ENCODE measurements around the gene PPP1R16B.

Gene PPP1R16B

GRCh38 chr20:38828514-38829295, 23.2 kb downstream of the PPP1R16B start:
- DNase-seq, result no peak

DNA sequence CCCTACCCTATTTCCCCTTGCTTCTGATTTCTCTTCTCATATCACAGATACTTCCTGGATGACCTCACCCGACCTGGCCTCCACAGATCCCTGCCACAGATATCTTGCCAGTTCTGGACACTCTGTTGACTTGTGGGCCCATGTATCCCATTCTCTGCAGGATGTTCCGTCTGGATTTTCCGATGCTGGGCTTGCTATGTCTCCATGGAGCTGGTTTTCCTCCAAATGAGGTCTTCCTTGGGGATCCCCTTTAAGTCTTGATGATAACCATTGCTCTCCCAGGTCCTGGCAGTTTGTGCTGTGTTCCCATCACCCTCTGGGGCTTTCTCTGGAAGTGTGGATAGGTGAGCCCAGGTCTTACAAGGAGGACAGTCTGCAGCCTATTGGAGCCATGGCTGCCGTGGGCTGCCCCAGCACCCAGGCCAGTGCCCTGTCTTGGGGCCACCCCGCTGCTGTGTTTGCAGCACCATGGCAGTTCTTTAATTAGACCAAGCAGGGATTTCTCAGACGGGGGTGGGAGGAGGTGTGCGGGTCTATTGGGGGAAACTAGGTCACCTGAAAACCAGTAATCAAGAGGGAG, 23.9 kb downstream of the PPP1R16B start:
- no peak for DNase-seq

DNA sequence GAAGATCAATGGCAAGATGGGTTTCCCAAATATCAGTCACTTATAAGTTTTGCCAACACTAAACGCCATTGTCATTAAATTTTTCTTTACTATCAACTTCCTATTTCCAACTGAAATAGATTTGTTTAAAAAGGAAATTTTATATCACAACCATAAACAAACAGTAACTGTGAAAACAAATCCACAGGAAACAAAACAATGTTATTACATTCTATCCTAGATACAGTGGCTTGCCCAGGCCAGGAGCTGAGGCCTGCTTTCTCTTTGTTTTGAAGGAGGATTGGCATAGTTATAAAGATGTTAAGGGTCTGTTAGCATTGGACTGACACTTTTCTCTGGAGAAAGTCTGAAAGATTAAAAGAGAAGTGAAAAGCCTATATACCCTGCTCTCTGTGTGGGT, 24.9 kb downstream of the PPP1R16B start:
- DNase-seq, result no peak

DNA sequence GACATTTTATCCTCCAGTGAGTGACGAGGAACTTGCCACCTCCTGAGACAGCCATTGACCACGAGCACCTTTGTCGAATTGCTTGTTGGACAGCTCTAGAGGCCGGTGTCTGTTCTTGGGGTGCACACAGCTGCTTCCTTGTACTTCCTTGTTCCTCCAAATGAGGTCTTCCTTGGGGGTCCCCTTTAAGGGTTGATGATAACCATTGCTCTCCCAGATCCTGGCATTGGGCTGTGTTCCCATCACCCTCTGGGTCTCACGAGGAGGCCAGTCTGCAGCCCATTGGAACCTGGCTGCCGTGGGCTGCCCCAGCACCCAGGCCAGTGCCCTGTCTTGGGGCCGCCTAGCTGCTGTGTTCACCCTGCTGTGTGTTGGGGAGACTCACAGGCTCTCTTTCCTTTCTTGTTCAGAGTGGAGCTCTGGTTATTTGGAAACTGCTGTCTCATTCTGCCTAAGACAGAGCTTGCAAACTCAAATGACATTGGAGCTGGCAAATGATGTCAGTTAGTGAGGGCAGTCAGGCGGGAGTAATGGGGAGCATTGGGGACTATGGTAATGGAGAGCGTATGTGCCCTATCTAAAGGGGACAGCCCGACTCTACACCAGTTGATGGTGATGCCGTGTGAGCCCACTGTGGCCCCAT, 25.7 kb downstream of the PPP1R16B start:
- DNase-seq, result no peak

GRCh38 chr20:38831995-38832620, 26.6 kb downstream of the PPP1R16B start:
- DNase-seq, result no peak

DNA sequence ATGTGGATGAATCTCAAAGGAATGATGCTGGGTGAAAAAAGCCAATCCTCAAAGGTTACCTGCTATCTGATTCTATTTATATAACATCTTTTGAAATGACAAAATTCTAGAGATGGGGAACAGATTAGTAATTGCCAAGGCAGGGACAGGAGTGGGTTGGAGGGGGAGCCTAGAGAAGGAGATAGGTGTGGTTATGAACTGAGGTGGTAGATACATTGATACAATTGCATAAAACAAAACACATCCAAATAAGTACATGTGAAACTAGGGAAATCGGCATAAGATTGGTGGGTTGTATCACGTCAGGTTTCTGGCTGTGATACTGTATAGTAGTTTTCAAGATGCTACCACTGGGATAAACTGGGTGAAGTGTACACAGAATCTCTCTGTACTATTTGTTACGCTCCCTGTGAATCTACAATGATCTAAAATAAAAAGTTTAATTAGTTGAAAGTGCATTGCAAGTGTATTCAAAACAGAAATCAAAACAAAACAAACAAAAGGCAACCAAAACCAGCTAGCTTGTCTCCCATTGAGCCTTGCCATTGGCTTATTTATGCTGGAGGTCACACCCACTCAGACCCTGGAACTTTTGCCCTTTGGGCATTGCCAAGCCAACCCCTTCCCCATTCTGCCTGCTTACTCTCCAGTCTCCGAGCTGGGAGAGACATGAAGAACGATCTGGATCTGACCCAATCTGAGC, 27.8 kb downstream of the PPP1R16B start:
- peak; percentile 34 for DNase-seq

DNA sequence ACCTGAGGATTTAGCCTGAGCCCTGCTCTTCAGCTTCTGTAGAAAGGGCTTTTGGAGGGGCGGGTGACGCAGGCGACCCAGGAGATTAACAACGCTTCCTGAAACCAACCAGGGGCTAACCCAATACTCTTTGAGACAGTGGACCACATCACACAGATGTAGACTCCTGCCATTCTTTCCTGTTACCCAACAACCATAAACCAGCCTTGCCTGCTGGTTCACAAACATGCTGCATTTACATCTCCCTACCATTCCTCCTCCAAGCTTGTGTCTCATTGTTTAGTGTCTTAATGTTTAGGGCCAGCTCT, 28.3 kb downstream of the PPP1R16B start:
- DNase-seq, result peak; percentile 54

- DNase-seq, result no peak
These were observed 29.4 kb downstream of the PPP1R16B start for GRCh38 chr20:38834868-38835267.

- DNase-seq, result no peak
These were observed 30.3 kb downstream of the PPP1R16B start for GRCh38 chr20:38835792-38836191.

- no peak for DNase-seq
These were observed 31.5 kb downstream of the PPP1R16B start for GRCh38 chr20:38836991-38837390.

DNA sequence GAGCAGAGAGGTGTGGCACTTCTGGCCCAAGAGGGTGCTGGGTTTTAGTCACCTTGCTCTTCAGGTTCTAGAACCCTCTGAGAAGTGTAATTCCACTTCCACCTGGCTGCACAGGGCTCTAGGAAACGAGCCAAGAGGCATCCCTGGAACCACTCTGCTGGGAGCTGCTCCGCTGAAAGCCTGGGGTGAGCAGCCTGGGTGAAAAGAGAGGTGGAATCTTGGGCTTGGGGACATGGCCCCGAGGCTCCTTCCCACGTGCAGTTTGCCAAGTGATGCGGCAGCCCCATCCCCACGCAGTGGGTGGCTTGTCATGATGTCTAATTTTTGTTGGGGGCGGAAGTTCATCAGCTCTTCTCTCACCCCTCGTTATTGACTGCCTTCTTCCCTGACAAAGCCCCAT, 32.8 kb downstream of the PPP1R16B start:
- DNase-seq, result no peak

DNA sequence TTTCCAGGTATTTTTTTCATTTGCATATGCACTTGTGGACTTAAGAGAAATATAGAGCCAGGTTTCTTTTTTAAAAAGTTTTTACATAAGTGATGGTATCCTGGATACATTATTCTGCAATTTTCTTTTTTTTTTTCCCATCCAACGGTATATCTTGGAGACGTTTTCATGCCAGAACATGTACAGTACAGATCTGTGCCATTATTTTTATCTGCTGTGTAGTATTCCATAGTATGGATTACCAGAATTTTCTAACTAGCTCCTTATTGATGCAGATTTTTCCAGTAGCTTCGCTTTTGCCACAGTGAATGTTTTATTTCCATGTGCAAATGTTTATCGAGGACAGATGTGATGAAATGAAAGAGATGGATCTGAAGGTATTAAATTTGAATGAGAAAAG, 34.1 kb downstream of the PPP1R16B start:
- DNase-seq, result no peak

- peak; percentile 45 for DNase-seq
These were observed 34.8 kb downstream of the PPP1R16B start for GRCh38 chr20:38840053-38840893.

- DNase-seq, result peak; percentile 77
These were observed 35.5 kb downstream of the PPP1R16B start for GRCh38 chr20:38840894-38841470.

DNA sequence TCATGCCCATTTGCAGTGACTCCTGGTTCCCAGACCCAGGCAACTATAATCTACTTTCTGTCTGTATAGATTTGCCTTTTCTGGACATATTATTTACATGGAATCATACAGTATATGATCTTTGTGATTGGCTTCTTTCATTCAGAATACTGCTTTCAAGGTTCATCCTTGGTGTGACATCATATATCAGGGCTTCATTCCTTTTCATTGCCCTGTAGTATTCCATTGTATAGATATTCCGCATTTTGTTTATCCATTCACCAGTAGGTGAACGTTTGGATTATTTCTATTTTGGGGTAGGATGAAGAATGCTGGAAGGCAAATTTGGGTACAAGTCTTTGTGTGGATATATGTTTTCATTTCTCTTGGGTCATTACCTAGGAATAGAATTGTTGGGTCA, 36.1 kb downstream of the PPP1R16B start:
- no peak for DNase-seq

- peak; percentile 61 for DNase-seq
These were observed 36.5 kb downstream of the PPP1R16B start for GRCh38 chr20:38842026-38842425.

DNA sequence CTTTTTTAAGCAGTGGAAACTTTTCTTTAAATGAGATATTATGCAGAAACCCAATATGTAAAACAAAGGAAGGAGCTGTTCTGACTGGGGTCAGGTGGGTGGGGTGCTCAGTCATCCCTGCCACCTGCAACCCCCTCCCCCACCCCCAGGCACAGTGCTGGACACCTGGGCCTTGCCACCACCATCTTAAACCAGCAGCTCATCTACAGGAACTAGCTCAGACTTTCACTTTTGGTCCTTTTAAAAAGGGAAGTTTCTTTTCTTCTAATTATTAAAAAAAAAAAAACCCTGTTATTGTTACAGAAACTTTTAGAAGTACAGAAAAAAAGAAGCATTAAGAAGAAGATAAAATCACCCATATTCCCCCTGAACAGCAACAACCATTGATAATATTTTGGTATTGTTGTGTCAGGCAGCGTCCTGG, 37.1 kb downstream of the PPP1R16B start:
- peak; percentile 75 for DNase-seq

GRCh38 chr20:38843346-38843745, 37.8 kb downstream of the PPP1R16B start:
- peak; percentile 37 for DNase-seq

- DNase-seq, result peak; percentile 45
These were observed 39.5 kb downstream of the PPP1R16B start for GRCh38 chr20:38844963-38845362.

DNA sequence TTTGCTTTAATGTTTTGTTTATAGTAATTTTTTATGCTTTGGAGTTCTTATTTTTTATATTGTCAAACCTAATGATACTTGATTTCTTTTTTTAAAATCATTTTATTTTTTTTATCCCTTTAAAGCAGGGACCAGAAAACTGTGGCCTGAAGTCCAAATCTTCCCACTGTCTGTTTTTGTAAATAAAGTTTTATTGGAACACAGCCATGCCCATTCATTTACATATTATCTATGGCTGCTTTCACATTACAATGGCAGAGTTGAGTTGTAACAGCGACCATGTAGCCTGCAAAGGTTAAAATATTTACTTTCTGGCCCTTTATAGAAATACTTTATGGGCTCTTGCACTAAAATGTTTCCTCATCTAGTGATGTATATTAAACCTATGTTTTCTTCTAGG, 42.3 kb downstream of the PPP1R16B start:
- no peak for DNase-seq

DNA sequence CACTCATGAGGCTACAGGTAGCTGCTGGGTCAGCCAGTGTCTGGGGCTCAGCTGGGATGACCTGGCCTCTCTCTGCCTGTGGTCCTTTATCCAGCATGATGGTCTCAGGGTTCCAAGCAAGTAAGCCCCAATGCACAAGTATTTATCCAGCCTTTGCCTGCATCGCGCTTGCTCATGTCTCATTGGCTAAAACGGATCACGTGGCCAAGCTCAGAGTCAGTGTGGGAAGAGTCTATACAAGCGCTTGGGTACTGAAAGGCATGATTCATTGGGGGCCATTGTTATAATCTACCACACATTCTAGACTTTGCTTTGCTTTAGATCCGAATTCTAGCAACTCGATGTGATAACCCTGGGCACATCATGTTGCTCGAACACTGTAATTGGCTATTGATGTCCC, 48.3 kb downstream of the PPP1R16B start:
- DNase-seq, result no peak

GRCh38 chr20:38854654-38855066, 49.2 kb downstream of the PPP1R16B start:
- no peak for DNase-seq

All from CD4-positive, alpha-beta T cell treated with Interleukin-21 for 1 hour (primary cell).